Astrocyte of the hippocampus (primary cell): ENCODE measurements around the gene IL18BP.

Experiments
- DNase-seq: peaks from one replicate; pipeline ENCODE4 v3.0.0; 2011; ENCODE audit warnings: low read depth, low spot score

Gene IL18BP

DNA sequence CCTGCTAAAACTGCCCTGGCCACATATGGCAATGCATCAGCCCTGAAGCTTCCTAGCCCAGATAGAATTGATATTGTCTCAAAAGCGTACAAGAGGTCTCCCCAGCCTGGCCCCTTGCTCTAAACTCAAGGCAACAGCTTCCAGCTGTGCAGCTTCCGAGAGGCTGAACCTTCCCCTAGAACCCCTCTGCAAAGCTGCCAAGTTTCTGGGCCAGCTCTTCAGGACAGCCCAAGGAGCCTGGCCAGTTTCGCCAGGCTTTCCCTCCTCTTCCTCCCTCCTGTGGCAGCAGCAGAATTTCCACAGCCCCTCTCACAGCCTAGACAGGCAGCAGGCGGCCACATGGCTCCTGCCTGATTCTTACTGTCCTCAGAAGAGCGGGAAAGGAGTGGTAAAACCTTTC is 47.1 kb downstream of the IL18BP start:
- no peak for DNase-seq

- no peak for DNase-seq
Measured at GRCh38 chr11:72048766-72049460, 50.2 kb downstream of the IL18BP start.
